Raji (cell line): ENCODE measurements around the gene NTN1.

Experiments
- POLR2A ChIP-seq: IDR thresholded peaks from 2 replicates; pipeline ENCODE4 v1.6.1; 2011; ENCODE audit warnings: low read depth, low read length, control low read depth; ENCODE audit not compliant: insufficient read depth

The NTN1 gene

DNA sequence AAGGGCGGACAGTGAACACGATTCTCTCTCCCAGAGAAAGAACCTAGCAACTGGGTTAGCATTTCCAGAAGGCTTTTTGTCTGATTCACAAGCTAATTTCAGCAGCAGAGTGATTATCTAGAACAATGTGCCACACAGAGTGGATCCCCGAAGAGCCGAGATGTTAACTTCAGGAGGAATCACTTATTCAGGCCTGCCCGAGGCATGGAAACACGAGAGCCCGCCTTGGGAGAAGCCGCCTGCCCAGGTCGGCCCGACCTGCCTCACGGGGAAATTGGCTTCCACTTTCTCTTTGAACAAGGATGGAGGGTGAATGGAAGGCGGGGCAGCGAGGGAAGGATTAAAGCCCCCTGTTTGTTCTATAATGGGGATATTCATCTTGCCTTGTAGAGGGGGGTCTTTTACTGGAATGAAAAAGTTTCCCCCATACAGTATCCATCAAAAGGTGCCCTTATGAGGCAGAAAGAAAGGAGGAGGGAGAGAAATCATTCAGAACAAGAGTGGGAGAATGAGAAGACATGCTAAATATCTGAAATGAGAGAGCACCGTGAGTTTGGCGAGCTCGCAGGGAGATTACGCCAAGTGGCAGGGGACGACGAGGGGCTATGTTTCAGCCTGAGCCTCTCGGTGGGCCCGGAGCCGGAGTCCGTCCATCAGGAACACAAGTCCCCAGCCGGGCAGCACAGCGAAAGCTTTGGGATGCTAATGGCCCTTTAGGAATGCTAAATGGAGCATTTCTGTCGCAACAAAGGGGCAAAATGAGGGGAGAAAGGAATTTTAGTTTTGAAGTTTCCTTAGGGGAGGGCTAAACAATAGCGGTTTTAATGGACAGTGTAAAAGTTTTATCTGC, 33.0 kb downstream of the NTN1 start:
- TF ChIP-seq POLR2A = no peak

DNA sequence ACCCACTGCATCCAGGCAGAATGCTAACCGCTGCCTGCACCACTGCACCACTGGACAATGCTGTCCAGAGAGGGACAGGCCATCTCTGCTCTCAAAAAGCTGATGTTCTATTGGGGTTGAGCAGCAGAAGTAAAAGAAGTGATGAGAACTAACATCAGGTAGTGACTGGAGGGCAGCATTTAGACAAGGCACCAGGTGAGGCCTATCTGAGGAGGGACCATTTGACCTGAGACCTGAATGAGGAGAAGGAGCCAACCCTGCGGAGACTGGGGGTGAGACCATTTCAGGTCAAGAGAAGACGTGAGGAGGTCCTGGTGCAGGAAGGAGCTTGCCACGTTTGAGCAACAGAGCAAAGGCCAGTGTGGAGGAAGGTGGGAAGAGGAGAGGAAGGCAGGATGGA, 34.0 kb downstream of the NTN1 start:
- no peak for TF ChIP-seq POLR2A

DNA sequence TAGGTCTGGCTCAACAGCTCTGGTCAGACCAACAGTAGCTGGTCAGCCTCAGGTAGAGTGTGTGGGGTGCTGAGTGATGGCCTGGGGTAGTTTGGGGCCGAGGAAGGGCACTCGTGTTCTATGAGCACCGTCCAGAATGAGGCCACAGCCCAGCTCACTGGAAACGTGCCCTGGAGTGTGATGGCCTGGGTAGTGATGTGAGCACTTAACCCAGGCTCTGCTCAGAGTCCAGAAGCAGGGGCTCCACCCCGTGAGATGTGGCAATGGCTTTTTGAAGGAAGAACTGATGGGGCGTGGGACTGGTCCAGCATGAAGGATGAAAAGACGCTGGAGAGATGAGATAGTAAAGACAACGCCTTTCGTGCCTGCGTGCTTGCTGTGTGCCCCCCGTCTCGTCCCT, 35.3 kb downstream of the NTN1 start:
- TF ChIP-seq POLR2A = no peak

DNA sequence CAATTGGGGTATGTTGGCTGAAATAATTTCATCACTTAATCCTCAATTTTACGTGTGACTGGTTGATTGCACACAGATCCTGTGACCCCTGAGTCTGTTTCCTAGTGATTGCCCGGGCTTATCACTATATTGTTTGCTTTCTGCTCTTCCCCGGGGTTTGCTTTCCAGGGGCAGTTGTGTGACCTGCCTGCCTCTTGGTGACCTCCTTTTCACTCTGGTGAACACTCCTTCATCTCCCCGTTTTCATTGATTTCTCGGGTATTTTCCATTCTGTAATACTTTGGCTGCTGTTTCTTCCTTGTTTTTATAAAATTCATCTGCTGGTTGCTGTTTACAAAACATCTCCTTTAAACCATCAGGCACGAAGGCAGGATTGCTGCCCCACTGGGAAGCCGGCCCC, 36.0 kb downstream of the NTN1 start:
- TF ChIP-seq POLR2A = no peak

DNA sequence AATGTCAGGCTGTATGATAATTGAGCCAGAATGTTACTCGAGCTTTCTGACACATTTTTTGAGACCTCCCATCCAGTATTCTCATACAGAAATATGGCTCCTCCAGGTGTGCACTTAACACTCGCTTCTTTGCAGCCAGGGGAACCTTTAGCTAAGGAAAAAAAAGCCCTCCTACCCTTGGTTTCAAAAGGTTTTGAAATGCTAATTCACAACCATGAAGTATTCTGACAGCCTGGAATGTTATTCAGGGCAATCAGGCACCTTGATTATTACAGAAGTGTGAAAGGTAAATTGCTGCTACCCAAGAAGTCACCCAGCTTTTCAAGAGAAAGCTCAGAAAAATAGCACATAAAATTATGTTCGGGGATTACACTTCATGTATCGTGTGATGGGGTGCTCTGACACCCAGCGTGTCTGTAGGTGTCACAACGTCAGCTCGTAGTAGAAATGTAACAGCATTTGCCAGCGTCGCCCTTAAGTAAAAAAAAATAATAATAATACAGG, 41.1 kb downstream of the NTN1 start:
- no peak for TF ChIP-seq POLR2A

DNA sequence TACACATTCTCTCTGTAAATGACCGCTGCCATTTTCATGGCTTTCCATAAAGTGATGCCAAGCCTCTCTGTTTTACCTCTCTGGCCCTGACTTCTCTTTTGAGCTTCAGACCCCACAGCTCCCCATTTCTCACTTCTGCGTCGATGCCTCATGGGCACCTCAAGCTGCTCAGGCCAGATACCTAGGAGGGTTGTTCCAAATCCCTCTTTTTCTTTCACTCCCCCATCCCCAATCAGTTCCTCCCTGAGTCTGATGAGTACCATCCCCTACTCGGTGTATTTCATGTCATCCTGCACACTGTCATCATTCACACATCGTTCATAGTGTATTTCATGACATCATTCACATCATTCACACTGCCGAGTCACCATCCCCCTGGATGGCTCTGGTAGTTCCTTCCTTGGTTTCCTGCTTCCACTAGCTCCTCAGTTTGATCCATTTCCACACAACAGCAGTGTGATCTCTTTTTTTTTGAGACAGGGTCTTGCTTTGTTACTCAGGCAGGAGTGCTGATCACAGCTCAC, 43.1 kb downstream of the NTN1 start:
- no peak for TF ChIP-seq POLR2A

DNA sequence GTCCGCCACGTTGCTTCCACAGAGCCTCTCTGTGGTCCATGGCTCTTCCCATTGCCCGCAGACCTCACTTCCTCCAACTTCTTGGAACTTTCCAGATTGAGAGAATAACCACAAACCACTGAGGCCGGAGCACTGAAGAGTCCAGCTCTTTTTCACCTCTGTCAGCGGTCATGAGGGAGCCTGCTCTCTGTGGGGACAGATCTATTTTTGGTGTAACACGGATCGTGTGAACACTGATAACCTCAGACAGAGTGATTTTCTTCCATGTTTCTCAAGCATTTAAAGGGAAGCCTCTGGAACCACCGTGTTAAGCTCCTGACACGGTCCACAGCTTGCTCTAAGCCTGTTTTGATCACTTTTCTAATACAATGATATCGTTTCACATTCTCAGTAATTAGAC, 49.7 kb downstream of the NTN1 start:
- TF ChIP-seq POLR2A = no peak

DNA sequence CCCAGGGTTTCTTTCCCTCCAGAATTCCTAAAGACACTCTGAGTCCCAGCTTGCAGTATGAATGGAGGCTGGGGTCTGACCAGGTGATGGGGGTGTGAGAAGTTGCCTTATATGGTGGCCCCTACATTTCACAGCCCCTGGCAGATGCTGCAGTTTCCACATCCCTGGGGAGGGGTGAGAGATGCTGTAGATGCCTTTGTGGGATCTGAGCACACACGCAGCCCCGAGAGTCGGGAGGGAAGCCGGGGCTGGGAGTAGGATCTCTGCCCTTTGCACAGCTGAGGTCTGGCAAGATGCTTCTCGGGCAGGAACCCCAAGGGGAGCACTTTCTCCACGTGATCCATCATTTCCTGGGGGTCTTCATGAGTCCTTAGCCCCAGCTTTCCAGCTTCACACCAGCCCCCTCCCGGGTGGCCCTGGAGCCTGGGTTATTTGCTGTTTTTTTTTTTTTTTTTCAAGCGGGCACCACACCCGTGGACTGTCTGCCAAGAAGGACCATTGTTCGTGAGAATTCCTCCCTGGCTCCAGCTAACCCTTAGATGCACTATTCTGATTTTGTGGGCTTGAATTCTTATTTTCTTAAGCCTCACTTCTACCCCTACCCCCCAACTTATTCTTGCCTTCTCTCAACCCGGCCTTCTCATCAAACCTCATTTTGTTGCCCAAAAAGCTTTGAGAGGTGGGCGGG, 50.6 kb downstream of the NTN1 start:
- TF ChIP-seq POLR2A = no peak

DNA sequence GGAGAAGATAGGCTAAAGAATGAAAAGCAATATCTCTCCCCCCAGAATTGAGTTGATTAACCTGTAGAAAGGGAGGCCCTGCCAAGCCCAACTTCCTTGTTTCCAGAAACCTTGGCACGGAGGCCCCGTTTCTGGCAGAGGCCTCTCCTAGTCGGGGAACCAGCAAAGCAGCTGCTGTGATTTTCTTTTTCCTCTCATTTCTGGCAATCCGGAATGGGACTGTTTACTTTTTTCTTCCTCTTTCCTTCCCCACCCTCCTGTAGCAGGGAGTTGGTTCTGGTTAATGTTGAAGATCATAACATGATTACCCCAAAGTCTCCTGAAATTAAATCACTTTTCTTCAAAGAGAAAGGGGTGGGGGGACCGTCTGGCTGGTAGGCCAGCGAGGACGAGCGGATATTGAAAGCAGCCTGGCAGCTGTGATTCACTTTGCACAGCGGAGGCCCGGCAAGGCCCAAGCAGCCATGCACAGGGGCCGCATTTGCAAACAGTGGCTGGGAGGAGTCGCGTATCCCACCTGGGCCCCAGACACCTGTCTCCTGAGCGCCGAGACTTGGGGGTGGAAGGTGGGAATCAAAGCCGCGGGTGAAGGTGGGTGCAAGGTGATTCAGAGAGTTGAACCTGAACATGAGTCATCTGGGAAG, 51.5 kb downstream of the NTN1 start:
- TF ChIP-seq POLR2A = no peak

DNA sequence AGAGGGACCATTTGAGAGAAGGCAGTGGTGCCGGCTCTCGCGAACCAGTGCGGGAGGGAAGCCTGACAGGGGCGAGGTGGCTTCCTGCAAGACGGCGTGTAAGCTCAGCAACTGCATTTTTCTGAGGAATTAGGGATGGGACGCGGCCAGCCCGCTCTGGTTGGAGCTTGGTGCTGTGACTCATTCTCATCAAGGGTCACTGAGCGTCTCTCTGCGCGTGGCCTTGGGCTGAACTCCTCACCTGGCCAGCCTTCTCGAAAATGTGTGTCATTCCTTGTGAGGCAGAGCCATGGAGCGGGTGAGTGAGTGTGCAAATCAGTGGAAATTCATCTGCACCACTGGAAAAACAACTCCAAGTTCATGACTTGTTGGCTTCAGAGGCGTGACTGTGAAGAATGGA, 52.8 kb downstream of the NTN1 start:
- no peak for TF ChIP-seq POLR2A

DNA sequence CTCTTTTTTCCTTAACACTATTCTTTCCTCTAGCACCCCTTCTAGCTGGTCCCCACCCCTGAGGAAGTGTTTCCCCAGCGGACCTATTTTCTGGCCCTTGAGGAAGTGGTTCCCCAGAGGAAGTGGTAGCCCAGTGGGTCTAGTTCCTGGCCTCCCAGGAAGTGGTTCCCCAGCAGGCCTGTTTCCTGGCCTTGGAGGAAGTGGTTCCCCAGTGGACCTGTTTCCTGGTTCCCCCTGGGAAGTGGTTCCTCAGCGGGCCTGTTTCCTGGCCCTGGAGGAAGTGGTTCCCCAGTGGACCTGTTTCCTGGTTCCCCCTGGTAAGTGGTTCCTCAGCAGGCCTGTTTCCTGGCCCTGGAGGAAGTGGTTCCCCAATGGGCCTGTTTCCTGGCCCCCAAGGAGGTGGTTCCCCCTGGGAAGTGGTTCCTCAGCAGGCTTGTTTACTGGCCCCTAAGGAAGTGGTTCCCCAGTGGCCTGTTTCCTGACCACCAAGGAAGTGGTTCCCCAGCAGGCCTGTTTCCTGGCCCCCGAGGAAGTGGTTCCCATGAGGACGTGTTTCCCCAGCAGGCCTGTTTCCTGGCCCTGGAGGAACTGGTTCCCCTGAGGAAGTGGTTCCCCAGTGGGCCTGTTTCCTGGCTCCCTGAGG, 58.3 kb downstream of the NTN1 start:
- TF ChIP-seq POLR2A = no peak

DNA sequence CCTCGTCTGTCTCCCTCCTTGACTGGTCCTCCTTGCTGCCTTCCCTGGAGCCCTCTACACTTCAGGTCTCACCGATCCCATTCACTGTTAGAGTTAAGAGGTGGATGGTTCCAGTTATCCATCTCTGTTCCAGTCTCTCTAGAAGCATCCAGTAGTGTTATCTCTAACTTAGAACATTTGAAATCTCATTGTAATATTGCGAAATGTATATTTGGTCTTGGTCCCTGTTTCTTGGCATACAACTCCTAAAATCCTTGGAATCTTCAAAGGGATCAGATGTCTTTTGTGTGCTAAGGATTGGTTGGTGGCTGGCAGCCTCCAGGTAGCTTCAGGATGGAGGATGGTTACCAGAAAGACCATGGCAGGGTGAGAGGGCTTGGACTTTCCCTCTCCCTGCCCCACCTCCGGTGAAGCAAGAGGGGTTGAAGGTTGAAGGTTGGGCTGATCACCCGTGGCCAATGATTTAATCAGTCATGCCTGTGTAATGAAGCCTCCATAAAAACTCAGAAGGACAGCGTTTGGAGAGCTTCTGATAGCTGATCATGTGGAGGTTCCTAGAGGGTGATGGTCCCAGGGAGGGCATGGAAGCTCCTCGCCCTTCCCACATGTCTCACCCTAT, 59.1 kb downstream of the NTN1 start:
- TF ChIP-seq POLR2A = no peak

DNA sequence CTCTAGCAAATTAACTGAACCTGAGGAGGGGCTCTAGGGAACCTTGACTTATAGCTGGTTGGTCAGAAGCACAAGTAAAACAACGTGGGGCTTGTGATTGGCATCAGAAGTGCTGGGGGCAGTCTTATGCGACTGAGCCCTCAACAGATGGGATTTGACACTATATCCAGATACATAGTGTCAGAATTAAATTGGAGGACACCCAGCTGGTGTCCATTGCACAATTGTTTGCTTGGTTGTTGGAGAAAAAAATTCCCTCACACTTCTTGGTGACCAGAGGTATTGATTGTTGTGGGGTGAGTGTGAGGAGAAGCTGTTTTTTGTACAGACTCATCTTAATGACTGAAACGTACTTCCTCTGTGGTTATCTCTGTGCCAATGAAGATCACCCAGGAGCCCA, 59.7 kb downstream of the NTN1 start:
- no peak for TF ChIP-seq POLR2A

DNA sequence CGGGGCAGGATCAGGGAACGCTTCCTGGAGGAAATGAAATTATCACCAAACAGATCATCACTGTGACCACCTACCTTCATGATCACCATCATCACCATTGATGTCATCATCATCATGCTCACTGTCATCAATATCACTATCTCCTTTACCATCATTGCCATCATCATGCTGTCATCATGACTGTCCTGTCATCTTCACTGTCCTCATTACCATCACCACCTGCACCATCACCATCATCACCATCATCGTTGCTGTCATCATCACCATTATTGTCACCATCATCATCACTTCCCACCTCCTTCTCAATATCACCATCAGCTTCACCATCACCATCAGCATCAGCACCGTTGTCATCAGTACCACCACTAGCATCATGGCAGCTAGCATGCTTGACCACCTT, 65.3 kb downstream of the NTN1 start:
- no peak for TF ChIP-seq POLR2A

DNA sequence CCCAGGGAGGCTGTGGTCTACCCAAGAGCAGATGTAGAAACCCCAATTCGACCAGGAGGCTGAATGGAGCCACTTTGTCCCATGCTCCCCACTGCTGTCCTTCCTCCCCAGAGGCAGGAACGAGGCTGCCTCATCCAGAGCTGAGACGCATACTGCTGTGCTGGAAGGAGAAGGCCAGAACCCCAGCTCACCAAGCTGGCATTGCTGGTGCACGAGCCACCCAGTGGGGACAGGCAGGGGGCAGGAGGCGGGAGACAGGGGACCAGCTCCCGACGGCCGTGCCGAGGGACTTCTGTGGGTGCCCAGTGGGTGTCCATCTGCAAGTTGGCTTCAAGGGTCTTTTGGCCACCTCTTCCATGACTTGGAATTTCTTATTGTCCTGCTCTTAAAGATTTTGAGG, 66.6 kb downstream of the NTN1 start:
- TF ChIP-seq POLR2A = no peak
